HAP-1 (cell line): ENCODE results near the gene KLHDC7B.
A peak's percentile ranks its signal among the peaks of the same experiment; 100 is the strongest.

Experiments used
- DNase-seq, 2 experiments: peaks; one replicate each; pipeline ENCODE4 v3.0.0-alpha.2; 2016 to 2020; ENCODE audit warnings: low spot score in 2 of 2
- H3K27me3 ChIP-seq: fragments of 250-450 bp; sonication (Bioruptor Pico); 2 replicates; pipeline ENCODE4 v1.5.1; 2020; ENCODE audit warnings: low read depth, mild to moderate bottlenecking, moderate library complexity
- H3K36me3 ChIP-seq: fragments of 250-450 bp; sonication (Bioruptor Pico); replicated peaks from 2 replicates; pipeline ENCODE4 v1.5.1; 2020; ENCODE audit warnings: mild to moderate bottlenecking
- H3K4me1 ChIP-seq: fragments of 250-450 bp; sonication (Bioruptor Pico); 2 replicates; pipeline ENCODE4 v1.5.1; 2020; ENCODE audit warnings: mild to moderate bottlenecking
- H3K4me3 ChIP-seq: fragments of 250-450 bp; sonication (Bioruptor Pico); 2 replicates; pipeline ENCODE4 v1.5.1; 2020; ENCODE audit warnings: mild to moderate bottlenecking, moderate library complexity
- H3K9me3 ChIP-seq: fragments of 250-450 bp; sonication (Bioruptor Pico); 2 replicates; pipeline ENCODE4 v1.5.1; 2020; ENCODE audit warnings: mild to moderate bottlenecking, moderate library complexity
- in situ Hi-C: fragments of 300-500 bp; cut with MboI; formaldehyde crosslinking; loops from 3 replicates; pipeline ENCODE4 v1.14.3; 2020; ENCODE audit warnings: low sequenced_read_pairs, inconsistent platforms, mixed read lengths

The KLHDC7B gene

DNA sequence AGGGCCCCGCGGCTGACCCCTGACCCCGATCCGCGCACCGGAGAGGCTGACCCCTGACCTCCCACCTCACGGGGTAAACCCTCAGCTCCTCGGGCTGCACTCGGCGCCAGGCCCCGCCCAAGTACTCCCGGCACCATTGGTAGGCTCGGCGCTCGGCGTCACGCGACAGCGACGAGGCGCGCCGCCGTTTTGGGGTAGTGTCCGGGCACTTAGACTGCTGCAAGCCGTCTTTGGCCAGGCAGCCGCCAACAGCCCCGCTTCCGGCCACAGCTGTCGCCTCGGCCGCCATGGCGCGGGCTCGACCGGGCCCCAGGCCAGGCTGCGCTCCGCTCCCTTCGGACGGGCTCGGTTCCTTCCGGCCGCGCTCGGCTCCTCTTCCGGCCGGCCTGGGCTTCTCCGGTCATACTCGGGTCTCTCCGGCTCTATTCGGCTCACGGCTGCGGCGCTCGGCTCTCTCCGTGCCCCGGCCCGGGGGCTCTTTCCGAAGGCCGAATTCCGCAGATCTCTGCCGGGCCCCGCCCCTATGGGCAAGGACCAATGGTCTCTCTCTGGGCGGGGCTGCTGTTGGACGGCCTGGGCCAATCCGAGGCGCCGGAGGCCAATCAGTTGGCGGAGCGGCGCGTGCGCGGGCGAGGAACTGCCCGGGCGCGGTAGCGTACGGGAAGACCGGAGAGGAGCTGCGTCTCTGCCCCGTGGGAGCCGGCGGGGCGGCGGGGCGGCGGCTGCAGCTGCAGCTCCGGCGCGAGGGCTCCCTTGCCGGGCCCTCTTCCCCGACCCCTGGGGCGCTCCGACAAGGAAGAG, 37.0 kb downstream of the KLHDC7B start, which contains the start of gene CHKB:
Gene CHKB (minus strand): TSS at position 357 of the 801 bp plus-strand sequence. CDS start 68 bp downstream, at position 289.
- Histone ChIP-seq H3K36me3 (peaks cover 30% of the 10 kb centered on the region), H3K4me1 (peaks cover 12% of the 10 kb centered on the region), H3K9me3 (no peaks in the 10 kb centered on the region), H3K4me3 (peak within 1 kb of the TSS; percentile 91), H3K27me3 (no peaks in the 10 kb centered on the region)
- in situ Hi-C loops = no loop called here
- peak; percentile 98 to 99 for DNase-seq

DNA sequence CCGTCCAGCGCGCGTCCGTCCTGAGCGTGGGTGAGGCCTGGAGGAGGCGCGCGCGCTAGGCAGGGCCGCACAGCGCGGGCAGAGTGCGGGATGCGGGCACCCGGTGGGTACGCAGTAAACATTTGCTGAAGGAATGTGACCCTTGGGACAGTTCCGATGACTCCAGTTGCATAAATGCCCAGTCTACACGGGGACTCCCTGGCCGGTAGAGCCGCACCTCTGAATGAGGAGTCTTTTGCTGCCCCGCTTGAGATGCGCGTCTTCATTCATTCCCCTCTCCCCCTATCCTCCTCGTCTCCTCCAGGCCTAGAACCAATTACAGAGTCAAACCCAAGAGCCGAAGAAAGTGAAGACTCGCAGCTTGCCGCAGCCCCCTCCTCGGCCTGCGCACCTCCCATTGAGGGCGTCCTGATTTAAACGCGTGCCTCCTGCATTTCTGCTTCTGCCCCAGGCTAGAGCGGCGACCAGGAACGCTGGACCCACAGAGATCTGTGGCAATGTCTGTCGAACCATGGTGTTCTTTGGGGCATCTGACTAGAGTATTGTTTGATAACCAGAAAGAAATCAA, 37.7 kb downstream of the KLHDC7B start:
- Histone ChIP-seq H3K36me3 (peaks cover 29% of the 10 kb centered on the region), H3K27me3 (no peaks in the 10 kb centered on the region), H3K4me1 (peaks cover 12% of the 10 kb centered on the region), H3K9me3 (no peaks in the 10 kb centered on the region), H3K4me3 (peak overlapping the region; percentile 91)
- no peak for DNase-seq
- in situ Hi-C loops = no loop called here

DNA sequence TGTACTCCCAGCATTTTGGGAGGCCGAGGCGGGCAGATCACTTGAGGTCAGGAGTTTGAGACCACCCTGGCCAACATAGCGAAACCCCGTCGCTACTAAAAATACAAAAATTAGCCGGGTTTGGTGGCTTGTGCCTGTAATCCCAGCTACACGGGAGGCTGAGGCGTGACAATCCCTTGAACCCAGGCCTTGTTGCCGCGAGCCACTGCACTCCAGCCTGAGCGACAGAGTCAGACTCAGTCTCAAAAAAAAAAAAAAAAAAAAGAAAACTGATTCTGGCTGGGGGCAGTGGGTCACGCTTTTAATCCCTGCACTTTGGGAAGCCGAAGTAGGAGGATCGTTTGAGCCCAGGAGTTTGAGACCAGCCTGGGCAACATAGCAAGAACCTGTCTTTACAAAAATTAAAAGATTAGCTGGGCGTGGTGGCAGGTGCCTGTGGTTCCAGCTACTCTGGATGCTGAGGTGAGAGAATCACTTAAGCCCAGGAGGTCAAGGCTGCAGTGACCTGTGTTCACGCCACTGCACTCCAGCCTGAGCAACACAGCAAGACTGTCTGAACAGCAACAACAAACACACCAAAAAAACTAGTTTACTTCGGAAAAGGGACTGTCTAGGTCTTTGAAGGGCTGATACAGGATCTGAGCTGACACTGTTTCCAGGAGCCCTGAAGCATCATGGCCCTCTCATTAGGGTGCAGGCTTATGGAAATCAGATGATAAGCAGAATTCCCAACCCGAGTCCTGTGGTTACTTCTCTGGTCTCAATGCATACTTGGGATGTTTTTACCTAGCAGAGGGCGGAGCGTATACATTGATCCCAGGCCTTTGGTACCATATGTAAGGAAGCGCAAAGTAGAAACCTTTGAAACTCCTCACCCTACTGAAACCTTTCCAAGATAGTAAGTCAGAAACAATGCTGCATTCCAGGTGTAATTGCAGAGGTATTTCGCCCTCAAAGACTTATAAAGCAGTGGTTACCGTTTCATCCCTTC, 38.7 kb downstream of the KLHDC7B start:
- no peaks in the 10 kb centered on the region for H3K27me3 ChIP-seq
- peaks cover 12% of the 10 kb centered on the region for H3K4me1 ChIP-seq
- H3K36me3 ChIP-seq = peaks cover 19% of the 10 kb centered on the region
- DNase-seq = no peak
- peak overlapping the region; percentile 91; the same call in 1 of the 2 replicates for H3K4me3 ChIP-seq
- in situ Hi-C loops = no loop called here
- no peaks in the 10 kb centered on the region for H3K9me3 ChIP-seq

DNA sequence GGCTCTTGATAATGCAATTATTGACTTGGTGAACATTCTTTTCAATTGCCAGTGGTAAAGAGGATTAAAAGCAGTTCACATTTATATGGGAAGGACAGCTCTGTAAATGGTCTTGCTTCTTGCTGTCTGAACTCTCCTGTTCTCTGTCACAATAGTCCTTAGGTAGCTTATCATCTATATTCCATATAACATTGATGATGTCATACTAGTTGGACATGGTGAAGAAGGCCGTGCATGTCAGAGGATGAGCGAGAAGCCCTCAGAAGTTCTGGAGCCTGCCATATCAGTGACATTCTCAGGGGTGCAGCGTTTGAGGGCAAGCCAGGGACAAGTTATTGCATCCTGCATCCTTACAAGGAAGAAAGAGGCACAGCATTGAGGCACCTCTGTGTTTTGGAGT, 39.5 kb downstream of the KLHDC7B start:
- in situ Hi-C loops = no loop called here
- H3K4me1 ChIP-seq = peaks cover 12% of the 10 kb centered on the region
- H3K36me3 ChIP-seq = peaks cover 10% of the 10 kb centered on the region
- DNase-seq = no peak
- no peaks in the 10 kb centered on the region for H3K27me3 ChIP-seq
- no peaks in the 10 kb centered on the region for H3K9me3 ChIP-seq
- no peak overlapping the region for H3K4me3 ChIP-seq

GRCh38 chr22:50585781-50586180, 40.1 kb downstream of the KLHDC7B start:
- no peak for DNase-seq
- Histone ChIP-seq H3K9me3 (no peaks in the 10 kb centered on the region), H3K36me3 (peaks cover 6% of the 10 kb centered on the region), H3K4me1 (peaks cover 12% of the 10 kb centered on the region), H3K4me3 (no peak overlapping the region), H3K27me3 (no peaks in the 10 kb centered on the region)
- in situ Hi-C loops = no loop called here

DNA sequence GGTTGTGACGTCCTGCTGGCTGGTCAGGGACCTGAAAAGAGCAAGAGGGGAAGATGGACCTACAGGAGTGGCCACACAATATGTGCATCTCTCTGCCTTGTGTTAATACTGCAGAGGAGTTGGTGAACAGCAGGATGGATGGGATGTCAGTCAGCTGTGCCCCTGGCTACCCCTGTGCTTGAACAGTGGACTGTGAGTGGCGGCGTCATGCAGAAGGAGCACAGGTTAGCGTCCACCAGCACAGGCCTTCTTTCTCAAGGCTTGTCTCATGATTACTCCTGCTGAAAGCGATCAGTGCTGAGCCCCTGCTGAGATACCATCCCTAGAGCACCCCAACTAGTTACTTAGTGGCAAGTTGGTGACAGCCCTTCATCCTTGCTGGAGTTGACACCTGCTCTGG, 40.7 kb downstream of the KLHDC7B start:
- in situ Hi-C loops = no loop called here

GRCh38 chr22:50587407-50587806, 41.7 kb downstream of the KLHDC7B start:
- H3K36me3 ChIP-seq = no peaks in the 10 kb centered on the region
- H3K4me1 ChIP-seq = peaks cover 4% of the 10 kb centered on the region; the same call in 1 of the 2 replicates
- in situ Hi-C loops = no loop called here

More for the DNA sequence above, 40.7 kb downstream of the KLHDC7B start:
- Histone ChIP-seq H3K9me3 (no peaks in the 10 kb centered on the region), H3K4me3 (no peak overlapping the region), H3K27me3 (no peaks in the 10 kb centered on the region), H3K36me3 (peaks cover under 1% of the 10 kb centered on the region; the same call in 1 of the 2 replicates), H3K4me1 (peaks cover 9% of the 10 kb centered on the region)
- DNase-seq = no peak

DNA sequence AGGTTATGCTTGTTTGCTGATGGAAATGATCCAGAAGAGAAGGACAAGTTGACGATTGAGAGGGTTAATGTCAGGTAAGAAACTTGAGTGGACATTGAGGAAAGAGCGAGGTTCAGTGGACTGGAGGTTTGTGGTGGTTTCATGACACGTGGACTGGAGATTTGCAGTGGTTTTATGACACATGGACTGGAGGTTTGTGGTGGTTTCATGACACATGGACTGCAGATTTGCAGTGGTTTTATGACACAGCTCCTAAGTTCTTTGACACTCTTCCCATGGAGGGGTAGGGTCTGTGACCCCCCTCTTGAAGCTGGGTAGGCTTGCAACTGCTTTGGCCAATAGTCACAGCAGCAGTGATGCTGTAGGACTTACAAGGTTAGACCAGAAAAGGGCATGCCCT, 49.5 kb downstream of the KLHDC7B start:
- in situ Hi-C loops = no loop called here
- DNase-seq = no peak
- no peaks in the 10 kb centered on the region for H3K27me3 ChIP-seq
- peaks cover 5% of the 10 kb centered on the region; the same call in 1 of the 2 replicates for H3K4me1 ChIP-seq
- H3K4me3 ChIP-seq = no peak overlapping the region
- no peaks in the 10 kb centered on the region for H3K36me3 ChIP-seq
- no peaks in the 10 kb centered on the region for H3K9me3 ChIP-seq

More at GRCh38 chr22:50587407-50587806, 41.7 kb downstream of the KLHDC7B start:
- no peak for DNase-seq
- Histone ChIP-seq H3K9me3 (no peaks in the 10 kb centered on the region), H3K27me3 (no peaks in the 10 kb centered on the region), H3K4me3 (no peak overlapping the region)

DNA sequence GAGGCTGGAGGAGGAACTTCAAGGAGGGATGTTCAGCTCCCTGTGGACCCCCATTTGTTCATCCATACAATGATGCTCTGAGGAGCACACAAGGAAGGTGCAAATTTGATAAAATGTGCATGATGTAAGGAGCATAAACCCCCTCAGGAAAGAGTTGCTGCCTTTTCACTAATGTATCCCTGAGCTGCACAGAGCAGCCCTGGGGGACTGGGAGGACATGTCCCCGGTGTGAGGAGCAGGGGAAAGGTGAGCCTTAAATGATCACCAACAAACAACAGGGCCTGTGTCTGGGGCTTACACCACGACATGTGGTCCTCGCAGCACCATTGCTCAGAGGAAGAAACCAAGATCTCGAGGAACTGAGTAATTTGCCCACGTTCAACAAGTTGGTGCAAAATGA, 51.4 kb downstream of the KLHDC7B start:
- no peak overlapping the region for H3K4me3 ChIP-seq
- H3K36me3 ChIP-seq = no peaks in the 10 kb centered on the region
- in situ Hi-C loops = no loop called here
- DNase-seq = no peak
- H3K4me1 ChIP-seq = peaks cover 8% of the 10 kb centered on the region
- no peaks in the 10 kb centered on the region for H3K9me3 ChIP-seq
- no peaks in the 10 kb centered on the region for H3K27me3 ChIP-seq

- Histone ChIP-seq H3K36me3 (no peaks in the 10 kb centered on the region), H3K27me3 (no peaks in the 10 kb centered on the region), H3K4me3 (peak overlapping the region; percentile 22), H3K4me1 (peaks cover 8% of the 10 kb centered on the region), H3K9me3 (no peaks in the 10 kb centered on the region)
- peak; percentile 28 to 87 for DNase-seq
- in situ Hi-C loops = no loop called here
These were observed 54.2 kb downstream of the KLHDC7B start for GRCh38 chr22:50599816-50600455.

DNA sequence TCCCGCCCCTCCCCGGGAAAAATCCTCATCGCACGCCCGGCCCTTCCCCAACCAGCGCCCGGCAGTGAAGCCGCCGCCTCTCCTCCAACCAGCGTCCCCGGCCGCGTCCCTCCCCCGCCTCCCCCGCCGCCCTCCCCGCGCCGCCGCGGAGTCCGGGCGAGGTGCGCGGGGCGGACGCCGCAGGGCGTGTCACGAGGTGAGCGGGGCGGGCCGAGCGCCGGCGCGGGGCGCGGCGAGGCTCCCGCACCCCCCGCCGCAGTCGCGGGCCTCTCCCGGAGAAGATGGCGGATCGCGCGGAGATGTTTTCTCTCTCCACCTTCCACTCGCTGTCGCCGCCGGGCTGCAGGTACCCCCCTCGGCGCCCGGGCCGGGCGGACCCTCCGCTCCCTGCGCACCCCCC, 54.8 kb downstream of the KLHDC7B start, which contains the start of gene MAPK8IP2:
Gene MAPK8IP2 (plus strand): TSS at position 256 of the 400 bp plus-strand sequence. CDS start 26 bp downstream, at position 282.
- peak; percentile 42 to 78 for DNase-seq
- Histone ChIP-seq H3K9me3 (no peaks in the 10 kb centered on the region), H3K4me3 (peak within 1 kb of the TSS; percentile 44), H3K27me3 (no peaks in the 10 kb centered on the region), H3K36me3 (no peaks in the 10 kb centered on the region), H3K4me1 (peaks cover 8% of the 10 kb centered on the region)
- in situ Hi-C loops = no loop called here
